Stimulated activated CD4-positive, alpha-beta T cell treated with anti-CD3 and anti-CD28 coated beads, Interleukin-12 subunit alpha, Interleukin-12 subunit beta, amount 100 ng/mL, for 4 hours (primary cell): ENCODE results near the gene TEX44.
"Not testable (repeated sequence)": the region's sequence is repeated elsewhere in the genome, so short reads cannot be mapped to it uniquely, and the experiment has no call there.

Experiments
- DNase-seq: peaks from one replicate; pipeline ENCODE4 v3.0.0-alpha.2; 2020

Gene TEX44

GRCh38 chr2:231573096-231573495, 19.6 kb upstream of the TEX44 start:
- DNase-seq = no peak

- DNase-seq = no peak
Observed at GRCh38 chr2:231573698-231574421, 18.8 kb upstream of the TEX44 start.

GRCh38 chr2:231575612-231576256, 16.9 kb upstream of the TEX44 start:
- DNase-seq = no peak

GRCh38 chr2:231576465-231576864, 16.2 kb upstream of the TEX44 start:
- no peak for DNase-seq

GRCh38 chr2:231578655-231579054, 14.0 kb upstream of the TEX44 start:
- not testable (repeated sequence) for DNase-seq

- DNase-seq = no peak
Observed at GRCh38 chr2:231579560-231579959, 13.1 kb upstream of the TEX44 start.

- no peak for DNase-seq
Observed at GRCh38 chr2:231581328-231581727, 11.3 kb upstream of the TEX44 start.

- no peak for DNase-seq
Observed at GRCh38 chr2:231583982-231584381, 8.7 kb upstream of the TEX44 start.

GRCh38 chr2:231587744-231588143, 4.9 kb upstream of the TEX44 start:
- not testable (repeated sequence) for DNase-seq

GRCh38 chr2:231589656-231590055, 3.0 kb upstream of the TEX44 start:
- DNase-seq = no peak

- DNase-seq = no peak
Observed at GRCh38 chr2:231590614-231591013, 2.0 kb upstream of the TEX44 start.

GRCh38 chr2:231593666-231594065, 1.0 kb downstream of the TEX44 start:
- DNase-seq = no peak

- DNase-seq = no peak
Observed at GRCh38 chr2:231597014-231597611, 4.4 kb downstream of the TEX44 start.

GRCh38 chr2:231597627-231598026, 5.0 kb downstream of the TEX44 start:
- DNase-seq = no peak

- DNase-seq = no peak
Observed at GRCh38 chr2:231600619-231601355, 8.1 kb downstream of the TEX44 start.

GRCh38 chr2:231601356-231602229, 8.9 kb downstream of the TEX44 start:
- peak; percentile 79 for DNase-seq

GRCh38 chr2:231602859-231603467, 10.3 kb downstream of the TEX44 start:
- no peak for DNase-seq

GRCh38 chr2:231604101-231604684, 11.5 kb downstream of the TEX44 start:
- DNase-seq = peak; percentile 10

GRCh38 chr2:231604685-231605606, 12.3 kb downstream of the TEX44 start:
- DNase-seq = peak; percentile 96

GRCh38 chr2:231605607-231606091, 13.0 kb downstream of the TEX44 start:
- DNase-seq = no peak
